Measurements from ENCODE around the gene PSIP1.

- TF ChIP-seq EP300 (IDR thresholded peaks at IDR 0.05) (no peak), CTCF (IDR thresholded peaks at IDR 0.05) (no peak)
Measured at GRCh38 chr9:15475923-15476536, 34.7 kb downstream of the PSIP1 start.
